Cerebellar nuclear complex (tissue), 1 donor: ENCODE data around the gene SYTL2.
A peak's percentile ranks its signal among the peaks of the same experiment; 100 is the strongest.

Source experiments
- DNase-seq, 2 experiments: peaks; one replicate each; lab custom pipeline; 2025; lab: John Stamatoyannopoulos, UW

SYTL2 gene

GRCh38 chr11:85826116-85826855 is 15.3 kb upstream of the SYTL2 start:
- peak; percentile 32 to 64 for DNase-seq

- no peak for DNase-seq
Observed at GRCh38 chr11:85825616-85826015, 14.7 kb upstream of the SYTL2 start.

GRCh38 chr11:85823816-85824215 is 12.9 kb upstream of the SYTL2 start:
- DNase-seq, result no peak

- no peak for DNase-seq
Observed at GRCh38 chr11:85822814-85823213, 11.9 kb upstream of the SYTL2 start.

GRCh38 chr11:85821636-85822035 is 10.7 kb upstream of the SYTL2 start:
- no peak for DNase-seq

GRCh38 chr11:85819441-85819840 is 8.5 kb upstream of the SYTL2 start:
- no peak for DNase-seq

GRCh38 chr11:85815186-85815931 is 4.4 kb upstream of the SYTL2 start:
- DNase-seq, result no peak

GRCh38 chr11:85813721-85814120 is 2.8 kb upstream of the SYTL2 start:
- no peak for DNase-seq

- DNase-seq, result no peak
Observed at GRCh38 chr11:85811624-85812023, 683 bp upstream of the SYTL2 start.

GRCh38 chr11:85810521-85810870 is 445 bp downstream of the SYTL2 start:
- DNase-seq, result no peak

- DNase-seq, result no peak
Observed at GRCh38 chr11:85809863-85810262, 1.1 kb downstream of the SYTL2 start.

- no peak for DNase-seq
Observed at GRCh38 chr11:85809191-85809590, 1.8 kb downstream of the SYTL2 start.

- no peak for DNase-seq
Observed at GRCh38 chr11:85806876-85807275, 4.1 kb downstream of the SYTL2 start.

- no peak for DNase-seq
Observed at GRCh38 chr11:85806016-85806415, 4.9 kb downstream of the SYTL2 start.

- no peak for DNase-seq
Observed at GRCh38 chr11:85805387-85805786, 5.6 kb downstream of the SYTL2 start.

GRCh38 chr11:85803920-85804319 is 7.0 kb downstream of the SYTL2 start:
- DNase-seq, result no peak

- DNase-seq, result no peak
Observed at GRCh38 chr11:85803303-85803702, 7.6 kb downstream of the SYTL2 start.

- DNase-seq, result no peak
Observed at GRCh38 chr11:85801527-85801926, 9.4 kb downstream of the SYTL2 start.

GRCh38 chr11:85800595-85801342 is 10.2 kb downstream of the SYTL2 start:
- no peak for DNase-seq

- DNase-seq, result no peak
Observed at GRCh38 chr11:85799142-85799541, 11.8 kb downstream of the SYTL2 start.

- no peak for DNase-seq
Observed at GRCh38 chr11:85798361-85798760, 12.6 kb downstream of the SYTL2 start.

GRCh38 chr11:85795712-85796487 is 15.0 kb downstream of the SYTL2 start:
- no peak for DNase-seq
